HepG2 (cell line): ENCODE data around the gene RNF213. TPM values are rescaled to one million over a fixed set of nuclear protein-coding genes. Genes with fewer than 3 reads are reported as not detected.

Source experiments
- BORCS8-MEF2B ChIP-seq: sonication (generic); formaldehyde crosslinking; IDR thresholded peaks from 2 replicates; pipeline ENCODE4 v1.8.0; 2022; ENCODE audit warnings: mild to moderate bottlenecking, missing genetic modification reagents
- FOXM1 ChIP-seq: sonication (generic); formaldehyde crosslinking; IDR thresholded peaks from 2 replicates; pipeline ENCODE4 v1.5.0; 2020; ENCODE audit warnings: missing genetic modification reagents
- NR2F2 ChIP-seq: IDR thresholded peaks from 2 replicates; pipeline ENCODE4 v1.6.1; 2012; ENCODE audit warnings: low read depth, inconsistent platforms, borderline replicate concordance
- ZBTB4 ChIP-seq: sonication (generic); formaldehyde crosslinking; IDR thresholded peaks from 2 replicates; pipeline ENCODE4 v1.4.0; 2020; ENCODE audit warnings: missing genetic modification reagents, mild to moderate bottlenecking, borderline replicate concordance
- ZFP36L2 ChIP-seq: sonication (generic); formaldehyde crosslinking; IDR thresholded peaks from 2 replicates; pipeline ENCODE4 v1.4.0; 2020; ENCODE audit warnings: missing genetic modification reagents
- ZNF33B ChIP-seq: sonication (generic); formaldehyde crosslinking; IDR thresholded peaks from 2 replicates; pipeline ENCODE4 v1.5.1; 2020; ENCODE audit warnings: mild to moderate bottlenecking, missing genetic modification reagents
- ZNF687 ChIP-seq: sonication (generic); formaldehyde crosslinking; IDR thresholded peaks from 2 replicates; pipeline ENCODE4 v1.5.1; 2020; ENCODE audit warnings: mild to moderate bottlenecking, missing genetic modification reagents, moderate library complexity
- polyA plus RNA-seq, 8 experiments: library from polyadenylated mRNA; depleted of rRNA in 3 of 8; stranded (reverse) in 7 of 8; unstranded in 1 of 8; fragments of >200 nt; fragmentation: Illumina TruSeq in 4 of 8; extraction: Trizol in 4 of 8; gene quantifications; 2 replicates each; pipeline versions ENCODE4 v1.2.1 to v1.2.3, GENCODE V29; 2011 to 2016; ENCODE audit warnings: low read depth in 4 of 8, missing spikeins in 1 of 8, mixed read lengths in 1 of 8; ENCODE audit not compliant: insufficient read depth in 1 of 8
- total RNA-seq, 5 experiments: library from RNA; depleted of rRNA; stranded (reverse); fragments of >200 nt; fragmentation: Illumina TruSeq; extraction: Trizol; gene quantifications; 2 replicates each; pipeline ENCODE4 v1.2.3, GENCODE V29; 2016; ENCODE audit warnings: low read depth in 1 of 5
- TF ChIP-seq, protein P1 (sequence below): sonication (generic); formaldehyde crosslinking; IDR thresholded peaks from 2 replicates; pipeline ENCODE4 v1.4.0; 2020; ENCODE audit warnings: missing genetic modification reagents
- TF ChIP-seq, protein P2 (sequence below): sonication (generic); formaldehyde crosslinking; IDR thresholded peaks from 2 replicates; pipeline ENCODE4 v1.5.0; 2020; ENCODE audit warnings: missing genetic modification reagents, mild to moderate bottlenecking, borderline replicate concordance
- TF ChIP-seq, protein P3 (sequence below): sonication (generic); formaldehyde crosslinking; IDR thresholded peaks from 2 replicates; pipeline ENCODE4 v1.4.0; 2020; ENCODE audit warnings: mild to moderate bottlenecking, missing genetic modification reagents

Gene RNF213
- total and polyA plus RNA-seq, 2 of the 13 experiments (the other 11 are each of a cell fraction or from before 2014, with no cell fraction given): 38.6 to 38.7 TPM

GRCh38 chr17:80221351-80222105, 39.1 kb upstream of the RNF213 start (continued):
- TF ChIP-seq, protein P1, sequence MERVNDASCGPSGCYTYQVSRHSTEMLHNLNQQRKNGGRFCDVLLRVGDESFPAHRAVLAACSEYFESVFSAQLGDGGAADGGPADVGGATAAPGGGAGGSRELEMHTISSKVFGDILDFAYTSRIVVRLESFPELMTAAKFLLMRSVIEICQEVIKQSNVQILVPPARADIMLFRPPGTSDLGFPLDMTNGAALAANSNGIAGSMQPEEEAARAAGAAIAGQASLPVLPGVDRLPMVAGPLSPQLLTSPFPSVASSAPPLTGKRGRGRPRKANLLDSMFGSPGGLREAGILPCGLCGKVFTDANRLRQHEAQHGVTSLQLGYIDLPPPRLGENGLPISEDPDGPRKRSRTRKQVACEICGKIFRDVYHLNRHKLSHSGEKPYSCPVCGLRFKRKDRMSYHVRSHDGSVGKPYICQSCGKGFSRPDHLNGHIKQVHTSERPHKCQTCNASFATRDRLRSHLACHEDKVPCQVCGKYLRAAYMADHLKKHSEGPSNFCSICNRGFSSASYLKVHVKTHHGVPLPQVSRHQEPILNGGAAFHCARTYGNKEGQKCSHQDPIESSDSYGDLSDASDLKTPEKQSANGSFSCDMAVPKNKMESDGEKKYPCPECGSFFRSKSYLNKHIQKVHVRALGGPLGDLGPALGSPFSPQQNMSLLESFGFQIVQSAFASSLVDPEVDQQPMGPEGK: 0 out of 2 replicates have a peak, but pooled peaks have one; percentile 11
- TF ChIP-seq ZNF33B (no peak), ZFP36L2 (no peak), ZBTB4 (CRISPR knock-in tag) (no peak), BORCS8-MEF2B (CRISPR knock-in tag) (peak; percentile 7; the same call in 1 of the 2 replicates), FOXM1 (CRISPR knock-in tag) (no peak), NR2F2 (no peak), ZNF687 (CRISPR knock-in tag) (0 out of 2 replicates have a peak, but pooled peaks have one; percentile 4)
- TF ChIP-seq, protein P2, sequence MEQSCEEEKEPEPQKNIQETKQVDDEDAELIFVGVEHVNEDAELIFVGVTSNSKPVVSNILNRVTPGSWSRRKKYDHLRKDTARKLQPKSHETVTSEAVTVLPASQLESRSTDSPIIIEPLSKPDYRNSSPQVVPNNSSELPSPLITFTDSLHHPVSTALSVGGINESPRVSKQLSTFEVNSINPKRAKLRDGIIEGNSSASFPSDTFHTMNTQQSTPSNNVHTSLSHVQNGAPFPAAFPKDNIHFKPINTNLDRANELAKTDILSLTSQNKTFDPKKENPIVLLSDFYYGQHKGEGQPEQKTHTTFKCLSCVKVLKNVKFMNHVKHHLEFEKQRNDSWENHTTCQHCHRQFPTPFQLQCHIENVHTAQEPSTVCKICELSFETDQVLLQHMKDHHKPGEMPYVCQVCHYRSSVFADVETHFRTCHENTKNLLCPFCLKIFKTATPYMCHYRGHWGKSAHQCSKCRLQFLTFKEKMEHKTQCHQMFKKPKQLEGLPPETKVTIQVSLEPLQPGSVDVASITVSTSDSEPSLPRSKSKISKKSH: no peak
- TF ChIP-seq, protein P3, sequence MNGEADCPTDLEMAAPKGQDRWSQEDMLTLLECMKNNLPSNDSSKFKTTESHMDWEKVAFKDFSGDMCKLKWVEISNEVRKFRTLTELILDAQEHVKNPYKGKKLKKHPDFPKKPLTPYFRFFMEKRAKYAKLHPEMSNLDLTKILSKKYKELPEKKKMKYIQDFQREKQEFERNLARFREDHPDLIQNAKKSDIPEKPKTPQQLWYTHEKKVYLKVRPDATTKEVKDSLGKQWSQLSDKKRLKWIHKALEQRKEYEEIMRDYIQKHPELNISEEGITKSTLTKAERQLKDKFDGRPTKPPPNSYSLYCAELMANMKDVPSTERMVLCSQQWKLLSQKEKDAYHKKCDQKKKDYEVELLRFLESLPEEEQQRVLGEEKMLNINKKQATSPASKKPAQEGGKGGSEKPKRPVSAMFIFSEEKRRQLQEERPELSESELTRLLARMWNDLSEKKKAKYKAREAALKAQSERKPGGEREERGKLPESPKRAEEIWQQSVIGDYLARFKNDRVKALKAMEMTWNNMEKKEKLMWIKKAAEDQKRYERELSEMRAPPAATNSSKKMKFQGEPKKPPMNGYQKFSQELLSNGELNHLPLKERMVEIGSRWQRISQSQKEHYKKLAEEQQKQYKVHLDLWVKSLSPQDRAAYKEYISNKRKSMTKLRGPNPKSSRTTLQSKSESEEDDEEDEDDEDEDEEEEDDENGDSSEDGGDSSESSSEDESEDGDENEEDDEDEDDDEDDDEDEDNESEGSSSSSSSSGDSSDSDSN (CRISPR knock-in tag): peak; percentile 30; the same call in 1 of the 2 replicates
